H1 (cell line): ENCODE measurements around the gene BRD7. TPM values are rescaled to one million over a fixed set of nuclear protein-coding genes. Genes with fewer than 3 reads are reported as not detected.

ENCODE experiments used
- BCL11A ChIP-seq, 2 experiments: IDR thresholded peaks; one replicate each; pipeline ENCODE4 v1.6.1; 2011; ENCODE audit warnings: low read depth in 2 of 2, low read length in 2 of 2, mild to moderate bottlenecking in 2 of 2
- JUN ChIP-seq: IDR thresholded peaks from 2 replicates; pipeline ENCODE4 v1.6.1; 2011; ENCODE audit warnings: low read depth, mild to moderate bottlenecking, improper control_type of control experiment, low read length
- NRF1 ChIP-seq: IDR thresholded peaks from 2 replicates; pipeline ENCODE4 v1.6.1; 2011; ENCODE audit warnings: mild to moderate bottlenecking, low read depth, low read length, improper control_type of control experiment
- PHF8 ChIP-seq: fragments of 200-600 bp; sonication (generic); conservative IDR thresholded peaks from 2 replicates; pipeline ENCODE4 v1.7.1; 2012; ENCODE audit warnings: low read depth, mild to moderate bottlenecking, inconsistent platforms, low read length, moderate library complexity
- RXRA ChIP-seq: IDR thresholded peaks from 2 replicates; pipeline ENCODE4 v1.6.1; 2011; ENCODE audit warnings: low read depth, mild to moderate bottlenecking, low read length, moderate library complexity; ENCODE audit not compliant: insufficient read depth
- SIX5 ChIP-seq: IDR thresholded peaks from 2 replicates; pipeline ENCODE4 v1.6.1; 2011; ENCODE audit warnings: mild to moderate bottlenecking, low read depth, low read length
- TBP ChIP-seq: IDR thresholded peaks from 2 replicates; pipeline ENCODE4 v1.6.1; 2011; ENCODE audit warnings: low read depth, low read length, improper control_type of control experiment
- polyA plus RNA-seq, 7 experiments: library from polyadenylated mRNA; depleted of rRNA in 3 of 7; stranded (reverse) in 5 of 7; unstranded in 2 of 7; fragments of >200 nt in 5 of 7; fragments of 200-250 nt in 2 of 7; gene quantifications; 1 replicate in 5 of 7; 2 replicates in 1 of 7; 4 replicates in 1 of 7; pipeline versions ENCODE4 v1.2.1 to v1.2.3, GENCODE V29; 2011 to 2013; ENCODE audit warnings: missing spikeins in 2 of 7, mixed read lengths in 2 of 7
- total RNA-seq: library from RNA; stranded (reverse); fragmentation: NEBNext Ultra II Directional; extraction: Animal tissue kit (Norgen Biotek cat#: 25700); gene quantifications from 2 replicates; pipeline ENCODE4 v1.2.1, GENCODE V29; 2021
- TF ChIP-seq, protein P1 (sequence below): IDR thresholded peaks from 2 replicates; pipeline ENCODE4 v1.6.1; 2012; ENCODE audit warnings: inconsistent platforms

BRD7 gene
- total and polyA plus RNA-seq, 2 of the 8 experiments (the other 6 are each of a cell fraction or from before 2014, with no cell fraction given): 42.5 to 120 TPM

DNA sequence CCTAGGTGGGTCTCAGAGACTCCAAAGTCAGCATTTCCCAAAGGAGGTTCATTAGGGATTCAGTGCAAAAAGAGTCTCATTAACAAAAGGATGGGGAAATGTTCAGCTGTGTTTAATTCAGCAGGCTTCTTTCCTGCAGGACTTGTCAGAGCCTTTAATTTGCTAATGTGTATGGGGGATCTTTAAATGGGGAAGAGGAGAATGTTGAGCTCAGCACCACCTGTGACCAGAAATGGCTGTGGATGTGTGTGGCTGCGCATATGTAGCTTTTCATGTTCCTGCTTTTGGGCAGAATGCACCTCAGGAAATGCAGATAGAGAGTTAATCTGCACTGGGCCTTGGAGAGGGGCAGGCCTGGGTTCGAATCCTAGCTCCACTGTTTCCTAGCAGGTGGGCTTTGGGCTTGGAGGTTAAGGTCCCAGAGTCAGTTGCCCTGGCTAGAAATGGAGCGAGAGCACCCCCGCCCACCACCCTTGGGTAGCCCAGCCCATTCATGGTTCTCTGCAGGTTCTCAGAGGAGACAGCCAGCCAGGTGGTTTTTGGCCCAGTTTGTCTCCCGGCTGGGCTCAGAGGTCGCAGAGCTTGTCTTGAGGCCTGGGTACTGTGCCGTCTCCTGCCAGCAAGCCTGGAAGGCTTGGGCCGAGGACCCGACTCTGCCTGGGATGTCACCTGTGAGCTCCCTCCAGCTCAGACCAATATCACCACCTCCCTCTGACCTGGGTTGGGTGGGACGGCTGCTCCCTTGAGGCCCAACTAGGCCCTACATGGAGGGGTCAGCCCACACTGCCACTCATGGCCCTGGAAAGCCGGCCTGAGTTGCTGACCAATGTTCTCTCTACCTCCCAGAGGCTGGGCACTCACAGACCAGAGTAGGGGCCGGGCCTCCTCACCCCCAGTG, 93.1 kb downstream of the BRD7 start (continued):
- no peak for TF ChIP-seq JUN
- TF ChIP-seq RXRA: no peak
- no peak for TF ChIP-seq PHF8
- no peak for TF ChIP-seq SIX5
- TF ChIP-seq BCL11A (IDR thresholded peaks at IDR 0.05; ENCODE audit: low read depth in 2 of 2, low read length in 2 of 2): no peak
- TF ChIP-seq, protein P1, sequence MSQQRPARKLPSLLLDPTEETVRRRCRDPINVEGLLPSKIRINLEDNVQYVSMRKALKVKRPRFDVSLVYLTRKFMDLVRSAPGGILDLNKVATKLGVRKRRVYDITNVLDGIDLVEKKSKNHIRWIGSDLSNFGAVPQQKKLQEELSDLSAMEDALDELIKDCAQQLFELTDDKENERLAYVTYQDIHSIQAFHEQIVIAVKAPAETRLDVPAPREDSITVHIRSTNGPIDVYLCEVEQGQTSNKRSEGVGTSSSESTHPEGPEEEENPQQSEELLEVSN: no peak
- no peak for TF ChIP-seq NRF1
- TF ChIP-seq TBP: no peak
